HCT116 (cell line): ENCODE data around the gene DNAJC4. TPM values are rescaled to one million over a fixed set of nuclear protein-coding genes. Genes with fewer than 3 reads are reported as not detected.

Experiments
- ATAC-seq: fragments of 200-7000 bp; cut with Tn5 transposase; 2 replicates; pipeline ENCODE4 v1.9.1; 2020; ENCODE audit warnings: mild to moderate bottlenecking, moderate library complexity
- BruUV-seq: library from RNA; stranded (reverse); fragments of 400-500 nt; replicated peaks from 2 replicates; lab custom pipeline; 2021; lab: Mats Ljungman, UMichigan
- CTCF ChIA-PET: fragments of 300-600 bp; sonication (Branson Sonifier 250); formaldehyde crosslinking; loops from one replicate; lab custom pipeline; 2021; ENCODE audit warnings: antibody characterized with exemption; lab: Charles Lee
- POLR2A ChIA-PET: fragments of 300-600, 350-600 bp; sonication (Branson Sonifier 250); formaldehyde crosslinking; loops from one replicate; lab custom pipeline; 2021; ENCODE audit warnings: antibody characterized with exemption; lab: Charles Lee
- RAD21 ChIA-PET, 2 experiments: fragments of 300-600 bp; sonication (Branson Sonifier 250); formaldehyde crosslinking; loops; one replicate each; lab custom pipeline; 2023; ENCODE audit warnings: low total read pairs in 2 of 2; ENCODE audit not compliant: uncharacterized antibody in 2 of 2, unreplicated experiment in 2 of 2, low non-redundant PET in 1 of 2; lab: Charles Lee
- DNase-seq: peaks from one replicate; pipeline ENCODE4 v3.0.0-alpha.2; 2010; ENCODE audit warnings: low read depth, low spot score
- H2AFZ ChIP-seq: fragments of 200-600 bp; shearing (Covaris generic), sonication (generic); 2 replicates; pipeline ENCODE4 v1.6.1; 2017; ENCODE audit warnings: low read depth, mixed run types, mixed read lengths, antibody characterized with exemption, low read length; ENCODE audit not compliant: poor library complexity, severe bottlenecking
- H3K27ac ChIP-seq: 2 replicates; pipeline ENCODE4 v1.5.1; 2012; ENCODE audit warnings: low read depth, low read length
- H3K27me3 ChIP-seq: fragments of 200-600 bp; sonication (generic); 2 replicates; pipeline ENCODE4 v1.6.1; 2016; ENCODE audit warnings: mixed run types, low read length, mixed read lengths; ENCODE audit not compliant: insufficient read depth
- H3K36me3 ChIP-seq, 2 experiments: fragments of 200-500 bp in 1 of 2; fragments of 200-600 bp in 1 of 2; sonication (Bioruptor generic) in 1 of 2; sonication (generic) in 1 of 2; 2 replicates each; pipeline versions ENCODE4 v1.5.1 to v1.6.1; 2014 to 2016; ENCODE audit warnings: low read length in 2 of 2, inconsistent platforms in 1 of 2, mixed read lengths in 1 of 2, mixed run types in 1 of 2; ENCODE audit not compliant: insufficient read depth in 2 of 2, control insufficient read depth in 1 of 2
- H3K4me1 ChIP-seq, 2 experiments: fragments of 200-600 bp in 1 of 2; sonication (generic) in 1 of 2; 2 replicates each; pipeline versions ENCODE4 v1.5.1 to v1.6.1; 2012 to 2017; ENCODE audit warnings: low read length in 2 of 2, inconsistent platforms in 1 of 2, mild to moderate bottlenecking in 1 of 2, mixed read lengths in 1 of 2, mixed run types in 1 of 2, moderate library complexity in 1 of 2; ENCODE audit not compliant: insufficient read depth in 2 of 2, control insufficient read depth in 1 of 2
- H3K4me2 ChIP-seq: fragments of 200-600 bp; sonication (generic); 2 replicates; pipeline ENCODE4 v1.6.1; 2017; ENCODE audit warnings: mixed run types, low read length, mixed read lengths
- H3K4me3 ChIP-seq, 2 experiments: fragments of 200-600 bp in 1 of 2; sonication (generic) in 1 of 2; replicated peaks in 1 of 2; 2 replicates each; pipeline ENCODE4 v1.5.1; 2011 to 2016; ENCODE audit warnings: low read length in 2 of 2, control low read depth in 1 of 2, low read depth in 1 of 2, mild to moderate bottlenecking in 1 of 2, mixed read lengths in 1 of 2, mixed run types in 1 of 2
- H3K79me2 ChIP-seq: fragments of 200-600 bp; sonication (generic); 2 replicates; pipeline ENCODE4 v1.6.1; 2017; ENCODE audit warnings: mild to moderate bottlenecking, mixed run types, low read length, moderate library complexity, mixed read lengths; ENCODE audit not compliant: insufficient read depth
- H3K9ac ChIP-seq: fragments of 200-600 bp; sonication (generic); 2 replicates; pipeline ENCODE4 v1.6.1; 2016; ENCODE audit warnings: low read length, mixed read lengths
- H3K9me2 ChIP-seq: fragments of 200-600 bp; sonication (generic), shearing (Covaris generic); 2 replicates; pipeline ENCODE4 v1.6.1; 2017; ENCODE audit warnings: mixed run types, mild to moderate bottlenecking, moderate library complexity; ENCODE audit not compliant: insufficient read depth
- H3K9me3 ChIP-seq, 2 experiments: fragments of 200-500 bp in 1 of 2; fragments of 200-600 bp in 1 of 2; sonication (Bioruptor generic) in 1 of 2; sonication (generic) in 1 of 2; 2 replicates each; pipeline ENCODE4 v1.6.1; 2014 to 2017; ENCODE audit warnings: low read length in 2 of 2, mixed read lengths in 2 of 2, inconsistent platforms in 1 of 2, low read depth in 1 of 2, mild to moderate bottlenecking in 1 of 2, mixed run types in 1 of 2, moderate library complexity in 1 of 2; ENCODE audit not compliant: control insufficient read depth in 1 of 2, insufficient read depth in 1 of 2
- H4K20me1 ChIP-seq: fragments of 200-600 bp; sonication (generic), shearing (Covaris generic); 2 replicates; pipeline ENCODE4 v1.6.1; 2017; ENCODE audit warnings: mixed run types, mild to moderate bottlenecking, moderate library complexity; ENCODE audit not compliant: insufficient read depth
- CBX3 ChIP-seq: IDR thresholded peaks from 2 replicates; pipeline ENCODE4 v1.6.1; 2012; ENCODE audit warnings: low read depth
- EGR1 ChIP-seq: IDR thresholded peaks from 2 replicates; pipeline ENCODE4 v1.6.1; 2012; ENCODE audit warnings: low read depth
- ELF1 ChIP-seq: IDR thresholded peaks from 2 replicates; pipeline ENCODE4 v1.6.1; 2012; ENCODE audit warnings: low read depth, borderline replicate concordance
- EZH2 ChIP-seq: fragments of 200-600 bp; sonication (generic); IDR thresholded peaks from 2 replicates; pipeline ENCODE4 v1.6.1; 2017; ENCODE audit warnings: antibody characterized with exemption, mixed run types
- FOSL1 ChIP-seq: IDR thresholded peaks from 2 replicates; pipeline ENCODE4 v1.6.1; 2012; ENCODE audit warnings: low read depth
- POLR2A ChIP-seq: IDR thresholded peaks from 2 replicates; pipeline ENCODE4 v1.7.0; 2011; ENCODE audit warnings: borderline replicate concordance; ENCODE audit not compliant: insufficient read depth, insufficient read length; ENCODE audit errors: extremely low read depth
- POLR2AphosphoS5 ChIP-seq: IDR thresholded peaks from 2 replicates; pipeline ENCODE4 v1.6.1; 2011; ENCODE audit warnings: mild to moderate bottlenecking, low read depth, low read length, moderate library complexity
- REST ChIP-seq: IDR thresholded peaks from 2 replicates; pipeline ENCODE4 v1.6.1; 2012; ENCODE audit warnings: low read depth
- SIN3A ChIP-seq: IDR thresholded peaks from 2 replicates; pipeline ENCODE4 v1.6.1; 2012; ENCODE audit warnings: low read depth
- SP1 ChIP-seq: IDR thresholded peaks from 2 replicates; pipeline ENCODE4 v1.6.1; 2012; ENCODE audit warnings: low read depth
- SRF ChIP-seq: IDR thresholded peaks from 2 replicates; pipeline ENCODE4 v1.6.1; 2012; ENCODE audit warnings: low read depth
- TCF7L2 ChIP-seq: IDR thresholded peaks from 2 replicates; pipeline ENCODE4 v1.7.0; 2011; ENCODE audit warnings: borderline replicate concordance, inconsistent platforms; ENCODE audit not compliant: insufficient read depth, insufficient read length; ENCODE audit errors: extremely low read depth
- YY1 ChIP-seq: IDR thresholded peaks from 2 replicates; pipeline ENCODE4 v1.6.1; 2011; ENCODE audit warnings: low read length, low read depth, moderate library complexity, mild to moderate bottlenecking; ENCODE audit not compliant: insufficient replicate concordance; ENCODE audit errors: extremely low read depth
- ZNF274 ChIP-seq: fragments of 200-500 bp; sonication (Bioruptor generic); IDR thresholded peaks from 2 replicates; pipeline ENCODE4 v1.6.1; 2014; ENCODE audit warnings: mild to moderate bottlenecking, low read depth, low read length, inconsistent platforms
- intact Hi-C: fragments of 100-400 bp; cut with micrococcal nuclease; formaldehyde crosslinking; loops from 2 replicates; pipeline ENCODE4 v1.10.0; 2022
- total RNA-seq: library from RNA; stranded (reverse); gene quantifications from one replicate; pipeline ENCODE4 v1.2.1, GENCODE V29; 2021; ENCODE audit not compliant: unreplicated experiment
- TF ChIP-seq, protein P1 (sequence below): IDR thresholded peaks from 2 replicates; pipeline ENCODE4 v1.6.1; 2012
- TF ChIP-seq, protein P2 (sequence below): IDR thresholded peaks from 2 replicates; pipeline ENCODE4 v1.6.1; 2012

DNAJC4 gene
- total RNA-seq, 1 experiment from 2014 or later, result 25.8 TPM

DNA sequence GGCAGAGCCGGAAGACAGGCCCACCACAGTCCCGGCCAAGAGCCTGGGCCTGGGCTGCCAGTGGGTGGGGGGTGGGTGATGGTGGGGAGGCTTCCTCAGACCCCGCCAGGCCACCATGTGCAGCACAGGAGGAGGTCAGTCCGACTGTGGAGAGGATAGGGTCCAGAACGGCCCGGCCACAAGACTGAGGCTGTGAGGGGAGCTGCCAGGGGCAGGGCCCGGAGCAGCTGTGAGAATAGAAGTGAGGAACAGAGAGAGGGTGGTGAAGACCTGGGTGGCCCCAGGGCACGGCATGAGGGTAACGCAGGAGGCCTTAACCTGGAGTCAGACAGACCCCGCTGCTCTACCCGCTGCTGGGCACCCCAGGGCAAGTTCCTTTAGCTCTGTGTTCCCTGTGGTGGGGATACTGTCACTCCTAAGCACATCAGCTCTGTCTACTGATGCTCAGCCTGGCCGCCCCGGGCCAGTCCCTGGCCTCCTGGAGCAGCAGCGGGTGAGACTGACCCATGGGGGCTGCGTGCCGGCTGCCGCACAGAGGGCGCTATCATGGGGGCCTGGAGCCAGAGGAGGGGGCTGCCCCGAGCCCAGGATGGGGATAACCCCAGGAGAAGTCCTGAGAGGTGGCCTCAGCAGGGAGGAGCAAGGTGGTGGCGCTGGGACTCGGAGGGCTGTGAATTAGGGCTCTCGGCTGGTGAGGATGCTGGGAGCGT is 22.1 kb upstream of the DNAJC4 start:
- no peaks in the 10 kb centered on the region for H3K9me3 ChIP-seq
- peaks cover 16 to 24% of the 10 kb centered on the region in 2 experiments for H3K36me3 ChIP-seq
- no peak overlapping the region for H2AFZ ChIP-seq
- RAD21 ChIA-PET, result no interaction called here
- ATAC-seq (no peak), DNase-seq (no peak)
- no peaks in the 10 kb centered on the region for H4K20me1 ChIP-seq
- H3K9me2 ChIP-seq, result no peaks in the 10 kb centered on the region
- no peaks in the 10 kb centered on the region for H3K27me3 ChIP-seq
- no TSS peak for BruUV-seq
- POLR2A ChIA-PET, result no interaction called here
- no peak overlapping the region for H3K9ac ChIP-seq
- peaks cover 0 to 8% of the 10 kb centered on the region in 2 experiments; a peak in 1 of 4 replicates for H3K4me1 ChIP-seq
- peaks cover 9% of the 10 kb centered on the region; the same call in 1 of the 2 replicates for H3K79me2 ChIP-seq
- CTCF ChIA-PET, result no interaction called here
- no peak for TF ChIP-seq SIN3A
- no peak overlapping the region for H3K4me3 ChIP-seq
- intact Hi-C loops, result no loop called here
- no peak overlapping the region for H3K4me2 ChIP-seq
- no peak overlapping the region for H3K27ac ChIP-seq

- RAD21 ChIA-PET, result no interaction called here
- peaks cover 0 to 7% of the 10 kb centered on the region in 2 experiments; a peak in 1 of 4 replicates for H3K4me1 ChIP-seq
- peaks cover 14 to 16% of the 10 kb centered on the region in 2 experiments for H3K36me3 ChIP-seq
- intact Hi-C loops, result no loop called here
- peaks cover 4% of the 10 kb centered on the region; the same call in 1 of the 2 replicates for H3K79me2 ChIP-seq
- no peak for TF ChIP-seq POLR2A
- TF ChIP-seq CBX3, result no peak
- no peak for TF ChIP-seq EGR1
- TF ChIP-seq, protein P1, sequence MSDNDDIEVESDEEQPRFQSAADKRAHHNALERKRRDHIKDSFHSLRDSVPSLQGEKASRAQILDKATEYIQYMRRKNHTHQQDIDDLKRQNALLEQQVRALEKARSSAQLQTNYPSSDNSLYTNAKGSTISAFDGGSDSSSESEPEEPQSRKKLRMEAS, result no peak
- no peak for TF ChIP-seq FOSL1
- no peak for TF ChIP-seq SIN3A
- TF ChIP-seq SP1, result no peak
- TF ChIP-seq TCF7L2, result no peak
- TF ChIP-seq EZH2, result no peak
- TF ChIP-seq SRF, result no peak
- TF ChIP-seq REST, result no peak
- TF ChIP-seq ELF1, result no peak
- no peak for TF ChIP-seq POLR2AphosphoS5
- TF ChIP-seq ZNF274, result no peak
- TF ChIP-seq, protein P2, sequence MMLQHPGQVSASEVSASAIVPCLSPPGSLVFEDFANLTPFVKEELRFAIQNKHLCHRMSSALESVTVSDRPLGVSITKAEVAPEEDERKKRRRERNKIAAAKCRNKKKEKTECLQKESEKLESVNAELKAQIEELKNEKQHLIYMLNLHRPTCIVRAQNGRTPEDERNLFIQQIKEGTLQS, result no peak
- TF ChIP-seq YY1, result no peak
- TF ChIP-seq, all 23 proteins: peak for 0
- ChIA-PET POLR2A (no interaction called here), CTCF (no interaction called here)
- no peaks in the 10 kb centered on the region for H3K9me3 ChIP-seq
- ATAC-seq (no peak), DNase-seq (no peak)
- H3K27me3 ChIP-seq, result no peaks in the 10 kb centered on the region
- no peak overlapping the region for H3K27ac ChIP-seq
- no peaks in the 10 kb centered on the region for H4K20me1 ChIP-seq
- no peaks in the 10 kb centered on the region for H3K9me2 ChIP-seq
- no TSS peak for BruUV-seq
- H3K4me3 ChIP-seq, result no peak overlapping the region
- H3K4me2 ChIP-seq, result no peak overlapping the region
- no peak overlapping the region for H3K9ac ChIP-seq
- H2AFZ ChIP-seq, result no peak overlapping the region
These were observed 21.4 kb upstream of the DNAJC4 start for GRCh38 chr11:64208796-64209562.
